Left ventricle myocardium inferior (tissue), 1 donor: ENCODE data around the gene WSCD1. TPM values are rescaled to one million over a fixed set of nuclear protein-coding genes. Genes with fewer than 3 reads are reported as not detected.

ENCODE experiments used
- DNase-seq: peaks from one replicate; pipeline ENCODE4 v3.0.0-alpha.2; 2020
- H3K27ac ChIP-seq: fragments of 200-600 bp; replicated peaks from 2 replicates; pipeline ENCODE4 v1.8.0; 2021
- H3K27me3 ChIP-seq: fragments of 200-600 bp; 2 replicates; pipeline ENCODE4 v1.8.0; 2021; ENCODE audit warnings: low read depth
- H3K36me3 ChIP-seq: fragments of 200-600 bp; 2 replicates; pipeline ENCODE4 v1.8.0; 2021
- H3K4me1 ChIP-seq: fragments of 200-600 bp; 2 replicates; pipeline ENCODE4 v1.8.0; 2021
- H3K4me3 ChIP-seq: fragments of 200-600 bp; 2 replicates; pipeline ENCODE4 v1.8.0; 2021; ENCODE audit warnings: mild to moderate bottlenecking, moderate library complexity
- H3K9me3 ChIP-seq: fragments of 200-600 bp; replicated peaks from 2 replicates; pipeline ENCODE4 v1.8.0; 2021
- intact Hi-C: fragments of 100-400 bp; cut with micrococcal nuclease; formaldehyde crosslinking; loops from one replicate; pipeline ENCODE4 v1.11.0; 2022
- total RNA-seq: library from RNA; stranded (reverse); fragmentation: NEBNext Ultra II Directional; extraction: Animal tissue kit (Norgen Biotek cat#: 25700); gene quantifications from one replicate; pipeline ENCODE4 v1.2.1, GENCODE V29; 2021
- TF ChIP-seq, protein P1 (sequence below): fragments of 200-600 bp; IDR thresholded peaks from 2 replicates; pipeline ENCODE4 v1.8.0; 2021; ENCODE audit warnings: antibody characterized with exemption, mild to moderate bottlenecking, borderline replicate concordance
- donor health status: DM: no; HTN: yes; CAD: no; lungs with severe emphysema.

The WSCD1 gene
- total RNA-seq, 1 donor from 2014 or later, result 6.4 TPM

GRCh38 chr17:6097005-6097279 is 26.8 kb downstream of the WSCD1 start:
- DNase-seq, result no peak
- no peak overlapping the region for H3K4me3 ChIP-seq
- H3K9me3 ChIP-seq, result no peaks in the 10 kb centered on the region
- no peaks in the 10 kb centered on the region for H3K27me3 ChIP-seq
- no peaks in the 10 kb centered on the region for H3K36me3 ChIP-seq
- peaks cover 25% of the 10 kb centered on the region for H3K4me1 ChIP-seq
- TF ChIP-seq, protein P1, sequence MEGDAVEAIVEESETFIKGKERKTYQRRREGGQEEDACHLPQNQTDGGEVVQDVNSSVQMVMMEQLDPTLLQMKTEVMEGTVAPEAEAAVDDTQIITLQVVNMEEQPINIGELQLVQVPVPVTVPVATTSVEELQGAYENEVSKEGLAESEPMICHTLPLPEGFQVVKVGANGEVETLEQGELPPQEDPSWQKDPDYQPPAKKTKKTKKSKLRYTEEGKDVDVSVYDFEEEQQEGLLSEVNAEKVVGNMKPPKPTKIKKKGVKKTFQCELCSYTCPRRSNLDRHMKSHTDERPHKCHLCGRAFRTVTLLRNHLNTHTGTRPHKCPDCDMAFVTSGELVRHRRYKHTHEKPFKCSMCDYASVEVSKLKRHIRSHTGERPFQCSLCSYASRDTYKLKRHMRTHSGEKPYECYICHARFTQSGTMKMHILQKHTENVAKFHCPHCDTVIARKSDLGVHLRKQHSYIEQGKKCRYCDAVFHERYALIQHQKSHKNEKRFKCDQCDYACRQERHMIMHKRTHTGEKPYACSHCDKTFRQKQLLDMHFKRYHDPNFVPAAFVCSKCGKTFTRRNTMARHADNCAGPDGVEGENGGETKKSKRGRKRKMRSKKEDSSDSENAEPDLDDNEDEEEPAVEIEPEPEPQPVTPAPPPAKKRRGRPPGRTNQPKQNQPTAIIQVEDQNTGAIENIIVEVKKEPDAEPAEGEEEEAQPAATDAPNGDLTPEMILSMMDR, result no peak
- peak overlapping the region; percentile 83 for H3K27ac ChIP-seq
- intact Hi-C loops, result no loop called here

DNA sequence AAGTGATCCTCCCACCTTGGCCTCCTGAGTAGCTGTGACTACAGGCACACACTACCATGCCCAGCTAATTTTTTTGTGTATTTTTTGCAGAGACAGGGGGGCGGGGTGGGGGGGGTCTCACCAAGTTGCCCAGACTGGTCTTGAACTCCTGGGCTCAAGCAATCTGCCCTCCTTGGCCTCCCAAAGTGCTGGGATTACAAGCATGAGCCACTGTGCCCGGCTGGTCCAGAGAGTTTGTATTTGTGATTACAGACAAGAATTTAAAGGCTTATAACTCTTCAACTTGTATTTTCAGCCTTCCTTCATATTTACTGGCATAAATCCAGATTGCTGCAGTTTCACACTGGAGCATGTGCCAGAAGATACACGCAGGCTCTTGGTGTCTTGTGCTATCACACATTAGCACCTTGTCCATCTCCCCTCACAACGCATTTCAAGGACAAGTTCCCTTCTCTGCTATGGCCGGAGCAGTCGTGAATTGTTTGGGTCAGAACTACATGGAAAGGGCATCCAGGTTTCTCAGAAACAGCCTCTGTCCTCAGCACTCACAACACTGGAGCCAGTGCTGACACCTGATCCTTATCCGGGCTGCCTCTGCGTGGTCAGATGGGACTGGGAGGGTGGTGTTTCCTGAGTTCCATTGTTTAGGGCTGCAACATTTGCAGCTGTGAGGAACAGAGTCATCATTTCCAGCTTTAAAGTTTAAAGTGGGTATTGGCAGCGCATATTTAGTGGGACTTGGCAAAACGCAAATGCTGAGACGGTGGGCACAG is 28.1 kb downstream of the WSCD1 start:
- intact Hi-C loops, result no loop called here
- peaks cover 33% of the 10 kb centered on the region for H3K4me1 ChIP-seq
- H3K27me3 ChIP-seq, result no peaks in the 10 kb centered on the region
- H3K9me3 ChIP-seq, result no peaks in the 10 kb centered on the region
- no peak overlapping the region for H3K4me3 ChIP-seq
- DNase-seq, result peak; percentile 30
- no peaks in the 10 kb centered on the region for H3K36me3 ChIP-seq
- TF ChIP-seq, protein P1, result no peak
- H3K27ac ChIP-seq, result peak overlapping the region; percentile 83

- intact Hi-C loops, result no loop called here
- Histone ChIP-seq H3K27me3 (no peaks in the 10 kb centered on the region), H3K4me1 (peaks cover 33% of the 10 kb centered on the region), H3K36me3 (no peaks in the 10 kb centered on the region), H3K4me3 (no peak overlapping the region), H3K27ac (peak overlapping the region; percentile 83), H3K9me3 (no peaks in the 10 kb centered on the region)
- TF ChIP-seq, protein P1, result no peak
- no peak for DNase-seq
These were observed 28.6 kb downstream of the WSCD1 start for GRCh38 chr17:6098823-6099180.

DNA sequence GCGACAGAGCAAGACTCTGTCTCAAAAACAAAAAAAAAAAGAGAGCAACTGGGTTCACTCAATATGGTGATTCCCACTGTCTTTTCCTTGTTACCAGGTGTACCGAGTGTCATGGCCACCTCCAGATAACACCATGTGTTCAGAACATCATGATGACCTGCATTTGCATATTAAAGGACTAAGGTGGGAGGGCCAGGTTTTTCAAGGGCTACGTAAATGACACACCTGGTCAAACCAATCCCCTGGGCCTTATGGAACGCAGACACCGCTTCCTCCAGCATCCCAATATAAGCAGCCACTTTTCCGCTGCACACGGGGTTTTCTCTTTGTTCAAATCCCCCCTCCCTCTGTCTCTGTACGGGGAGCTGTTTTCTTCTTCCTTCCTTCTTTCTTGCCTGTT is 29.3 kb downstream of the WSCD1 start:
- peak overlapping the region; percentile 83 for H3K27ac ChIP-seq

DNA sequence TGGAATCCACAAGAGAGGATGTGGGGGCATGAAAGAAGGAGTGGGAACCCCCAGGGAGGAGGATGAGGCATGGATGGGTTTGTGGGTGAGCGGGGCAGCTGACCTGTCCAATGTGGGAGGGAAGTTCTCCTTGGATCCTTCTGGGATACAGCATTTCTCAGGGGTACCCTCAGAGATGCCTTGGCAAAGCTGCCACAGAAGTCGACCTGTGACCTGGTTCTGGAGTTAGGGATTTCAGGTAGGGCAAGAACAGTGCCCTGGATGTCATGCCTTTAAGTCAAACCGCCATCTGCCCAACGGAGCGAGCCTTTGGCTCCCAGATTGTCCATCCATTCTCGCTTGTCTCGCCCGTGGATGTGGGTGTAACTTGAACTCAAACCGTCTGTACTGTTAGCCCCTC is 30.0 kb downstream of the WSCD1 start:
- H3K36me3 ChIP-seq, result no peaks in the 10 kb centered on the region
- no peaks in the 10 kb centered on the region for H3K9me3 ChIP-seq
- TF ChIP-seq, protein P1, result no peak
- peaks cover 33% of the 10 kb centered on the region for H3K4me1 ChIP-seq
- H3K27ac ChIP-seq, result no peak overlapping the region
- intact Hi-C loops, result no loop called here
- DNase-seq, result no peak
- H3K4me3 ChIP-seq, result no peak overlapping the region
- no peaks in the 10 kb centered on the region for H3K27me3 ChIP-seq

More for the DNA sequence above, 29.3 kb downstream of the WSCD1 start:
- TF ChIP-seq, protein P1, result no peak
- H3K36me3 ChIP-seq, result no peaks in the 10 kb centered on the region
- peaks cover 33% of the 10 kb centered on the region for H3K4me1 ChIP-seq
- H3K4me3 ChIP-seq, result no peak overlapping the region
- H3K27me3 ChIP-seq, result no peaks in the 10 kb centered on the region
- DNase-seq, result no peak
- no peaks in the 10 kb centered on the region for H3K9me3 ChIP-seq
- intact Hi-C loops, result no loop called here
